GM08714 (cell line): Measurements from ENCODE around the gene ZNF839.
"Not testable (repeated sequence)": the region's sequence is repeated elsewhere in the genome, so short reads cannot be mapped to it uniquely, and the experiment has no call there.

Experiments used
- H3K4me3 ChIP-seq: fragments of 200-500 bp; sonication (Bioruptor generic); 2 replicates; pipeline ENCODE4 v1.5.1; 2014; ENCODE audit warnings: mild to moderate bottlenecking, low read length, inconsistent platforms
- ZNF274 ChIP-seq: IDR thresholded peaks from 2 replicates; pipeline ENCODE4 v1.6.1; 2012; ENCODE audit warnings: mild to moderate bottlenecking, low read depth, low read length

The ZNF839 gene

DNA sequence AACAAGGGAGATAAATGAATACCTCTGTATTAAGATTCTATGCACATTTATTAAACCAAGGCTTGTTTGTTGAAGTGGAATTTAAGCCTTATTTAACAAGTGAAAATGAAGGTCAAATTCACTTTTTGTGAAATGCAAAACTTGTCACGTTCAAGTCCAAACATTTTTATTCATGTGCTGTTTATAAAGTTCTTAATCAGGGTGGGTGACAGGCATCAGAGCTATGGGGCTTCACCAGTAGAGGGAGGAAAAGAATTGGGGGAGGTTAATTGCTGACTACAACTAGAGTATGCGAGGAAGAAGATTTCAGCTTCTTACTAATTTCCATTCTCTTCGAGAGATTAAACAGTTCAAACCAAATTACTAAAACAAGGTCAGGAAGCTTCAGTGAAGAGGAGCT, 24.3 kb upstream of the ZNF839 start:
- no peak for TF ChIP-seq ZNF274

GRCh38 chr14:102297436-102298170, 21.9 kb upstream of the ZNF839 start:
- TF ChIP-seq ZNF274: no peak
- no peak overlapping the region for H3K4me3 ChIP-seq

More for the DNA sequence above, 24.3 kb upstream of the ZNF839 start:
- no peak overlapping the region for H3K4me3 ChIP-seq

DNA sequence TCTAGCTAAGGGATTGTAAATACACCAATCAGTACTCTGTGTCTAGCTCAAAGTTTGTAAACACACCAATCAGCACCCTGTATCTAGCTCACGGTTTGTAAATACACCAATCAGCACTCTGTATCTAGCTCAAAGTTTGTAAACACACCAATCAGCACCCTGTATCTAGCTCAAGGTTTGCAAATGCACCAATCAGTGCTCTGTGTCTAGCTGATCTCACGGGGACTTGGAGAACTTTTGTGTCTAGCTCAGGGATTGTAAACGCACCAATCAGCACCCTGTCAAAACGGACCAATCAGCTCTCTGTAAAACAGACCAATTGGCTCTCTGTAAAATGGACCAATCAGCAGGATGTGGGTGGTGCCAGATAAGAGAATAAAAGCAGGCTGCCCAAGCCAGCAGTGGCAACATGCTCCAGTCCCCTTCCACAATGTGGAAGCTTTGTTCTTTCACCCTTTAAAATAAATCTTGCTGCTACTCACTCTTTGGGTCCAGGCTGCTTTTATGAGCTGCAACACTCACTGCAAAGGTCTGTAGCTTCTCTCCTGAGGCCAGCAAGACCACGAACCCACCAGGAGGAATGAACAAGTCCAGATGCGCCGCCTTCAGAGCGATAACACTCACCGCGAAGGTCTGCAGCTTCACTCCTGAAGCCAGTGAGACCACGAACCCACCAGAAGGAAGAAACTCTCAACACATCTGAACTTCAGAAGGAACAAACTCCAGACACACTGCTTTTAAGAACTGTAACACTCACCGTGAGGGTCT, 21.1 kb upstream of the ZNF839 start:
- not testable (repeated sequence) for H3K4me3 ChIP-seq

GRCh38 chr14:102303664-102304063, 15.9 kb upstream of the ZNF839 start:
- no peak overlapping the region for H3K4me3 ChIP-seq
- no peak for TF ChIP-seq ZNF274

DNA sequence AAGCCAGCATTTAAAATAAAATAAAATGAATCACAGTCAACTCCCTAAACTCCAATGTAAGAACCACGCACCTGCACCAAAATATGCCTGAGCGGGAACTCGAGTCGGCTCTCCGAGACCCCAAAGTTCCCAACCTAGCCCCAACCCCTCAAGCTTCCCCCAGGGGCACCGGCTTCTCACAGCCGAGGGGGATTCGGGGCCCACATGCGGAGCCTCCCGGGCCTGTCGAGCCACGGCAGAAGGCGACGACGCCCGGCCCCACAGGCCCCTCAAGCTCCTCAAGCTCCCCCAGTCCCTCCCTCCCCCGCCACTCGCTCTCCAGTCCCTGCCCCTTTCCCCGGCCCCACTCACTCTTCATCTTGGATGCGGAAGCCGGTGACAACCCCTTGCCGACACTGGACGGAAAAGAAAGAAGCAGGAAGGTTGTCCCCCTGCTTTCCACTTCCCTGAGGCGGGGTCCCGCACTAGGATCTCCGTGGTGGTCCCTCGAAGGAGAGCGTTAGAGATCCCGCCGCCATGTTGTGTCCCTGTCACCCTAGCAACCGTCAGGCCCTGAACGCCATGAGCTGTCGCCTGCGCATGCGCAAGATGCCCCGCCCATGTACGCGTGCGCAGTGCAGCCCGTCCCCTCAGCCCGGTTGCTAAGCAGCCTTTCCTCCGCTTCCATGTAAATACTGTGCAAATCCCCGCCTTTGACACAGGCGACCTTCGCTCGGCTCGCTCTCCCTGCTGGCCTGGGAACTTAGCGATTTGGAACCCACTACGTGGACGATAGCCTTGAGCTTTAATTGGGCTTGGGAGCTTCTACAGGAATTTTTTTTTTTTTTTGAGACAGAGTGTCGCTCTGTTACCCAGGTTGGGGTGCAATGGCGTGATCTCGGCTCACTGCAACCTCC, 14.7 kb upstream of the ZNF839 start, which contains the start of gene MOK:
Gene MOK, minus strand, starts transcription at position 554 of the 896 bp plus-strand sequence. Its CDS starts 196 bp downstream, at position 358.
- no peak for TF ChIP-seq ZNF274
- peak within 1 kb of the TSS; percentile 72 for H3K4me3 ChIP-seq

GRCh38 chr14:102314242-102315011, 5.1 kb upstream of the ZNF839 start:
- no peak for TF ChIP-seq ZNF274
- H3K4me3 ChIP-seq: peak overlapping the region; percentile 65; the same call in 1 of the 2 replicates

DNA sequence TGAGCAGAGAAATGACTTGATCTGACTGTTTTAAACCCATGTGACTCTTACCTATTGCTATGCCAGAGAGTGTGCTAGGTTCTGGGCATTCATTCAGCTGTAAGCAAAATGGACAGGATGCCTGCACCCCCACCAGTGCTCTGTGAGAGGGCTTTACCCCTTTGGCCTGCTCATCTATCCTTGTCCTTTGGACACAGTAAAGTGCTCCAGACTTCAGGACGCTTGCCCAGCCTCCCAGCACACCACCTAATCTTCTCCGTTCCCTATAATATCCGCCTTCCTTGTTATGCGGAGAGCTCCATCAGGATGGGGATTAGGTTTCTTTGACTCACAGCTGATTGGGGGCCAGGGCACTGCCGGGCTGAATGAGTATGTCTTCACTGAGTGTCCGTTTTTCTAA, 4.4 kb upstream of the ZNF839 start:
- no peak overlapping the region for H3K4me3 ChIP-seq
- TF ChIP-seq ZNF274: no peak

DNA sequence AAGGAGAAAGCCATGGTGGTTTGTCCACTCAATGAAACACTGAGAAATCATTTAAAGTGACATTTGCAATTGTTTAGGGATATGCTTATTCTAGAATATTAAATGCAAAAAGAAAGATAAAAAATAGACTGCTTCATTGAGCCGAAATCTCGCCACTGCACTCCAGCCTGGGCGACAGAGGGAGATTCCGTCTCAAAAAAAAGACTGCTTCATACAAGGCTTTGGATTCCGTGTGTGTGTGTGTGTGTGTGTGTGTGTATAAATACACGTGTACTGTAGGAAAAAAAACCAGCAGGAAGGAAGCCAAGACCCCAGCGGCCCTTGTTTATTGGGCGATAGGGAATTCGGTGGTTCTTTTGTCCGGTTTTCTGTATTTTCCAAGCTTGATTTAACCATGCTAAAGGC, 3.2 kb upstream of the ZNF839 start:
- H3K4me3 ChIP-seq: peak overlapping the region; percentile 78
- TF ChIP-seq ZNF274: no peak

DNA sequence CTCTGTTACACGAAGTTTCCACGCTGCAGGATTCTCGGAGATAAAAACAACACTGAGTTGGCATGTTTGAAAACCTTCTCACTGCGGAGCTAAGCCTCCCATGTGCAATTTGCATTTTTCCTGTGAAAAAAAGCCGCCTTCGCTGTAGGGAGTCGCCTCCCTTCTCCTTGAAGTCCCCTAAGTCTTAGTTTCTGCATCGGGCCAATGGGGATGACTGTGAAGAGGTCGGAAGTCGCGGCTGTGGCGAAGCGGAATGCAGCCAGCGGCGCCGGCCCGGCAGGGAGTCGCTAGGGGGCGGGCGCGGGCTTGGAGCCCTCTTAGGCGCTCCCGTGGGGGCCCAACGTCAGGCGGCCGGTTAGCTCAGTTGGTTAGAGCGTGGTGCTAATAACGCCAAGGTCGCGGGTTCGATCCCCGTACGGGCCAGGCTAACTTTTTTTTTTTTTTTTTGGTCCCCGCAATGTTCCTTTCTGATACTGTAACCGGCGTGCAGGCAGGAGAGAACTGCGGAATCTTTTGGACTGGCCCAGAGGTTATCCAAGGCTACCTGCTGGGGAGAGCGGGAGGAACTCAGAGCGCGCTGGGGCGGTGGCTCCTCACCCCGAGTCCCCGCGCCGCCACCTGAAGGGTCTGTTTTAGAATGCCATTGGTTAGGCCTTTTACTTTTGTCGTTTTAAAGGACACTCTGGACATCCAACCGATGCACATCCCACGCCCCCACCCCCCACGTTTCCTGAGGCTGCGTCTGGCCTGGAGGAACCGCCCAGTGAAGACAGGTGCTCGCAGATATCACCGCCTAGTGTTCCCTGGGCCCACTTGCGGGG, 2.6 kb upstream of the ZNF839 start:
- TF ChIP-seq ZNF274: no peak
- H3K4me3 ChIP-seq: peak overlapping the region; percentile 78

GRCh38 chr14:102317564-102318248, 1.8 kb upstream of the ZNF839 start:
- no peak for TF ChIP-seq ZNF274
- peak overlapping the region; percentile 70; the same call in 1 of the 2 replicates for H3K4me3 ChIP-seq

DNA sequence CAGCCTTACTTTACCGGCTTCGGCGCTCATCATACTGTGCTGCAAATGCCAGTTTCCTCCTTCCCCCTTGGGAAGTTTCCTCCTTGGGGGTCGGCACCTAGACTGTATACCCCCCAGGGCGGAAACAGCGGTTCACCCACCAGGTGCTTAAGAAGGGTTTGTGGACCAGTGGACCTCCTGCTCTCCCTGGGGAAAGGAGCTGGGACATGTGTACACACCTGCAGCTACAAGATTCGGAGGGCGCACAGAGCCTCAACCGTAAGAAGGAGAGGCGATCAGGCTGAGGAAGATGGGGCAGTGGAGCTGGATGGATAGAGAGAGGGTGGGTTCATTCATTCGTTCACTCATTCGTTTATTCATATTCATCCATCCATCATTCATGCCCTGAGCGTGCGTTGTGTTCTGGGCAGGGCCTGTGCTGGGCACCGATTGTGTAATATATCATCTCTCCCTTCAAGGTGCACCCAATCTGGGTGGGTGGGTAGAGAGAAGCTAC, 717 bp upstream of the ZNF839 start:
- no peak for TF ChIP-seq ZNF274
- peak overlapping the region; percentile 84 for H3K4me3 ChIP-seq
